ENCODE measurements around the gene MOV10L1. TPM values are rescaled to one million over a fixed set of nuclear protein-coding genes. Genes with fewer than 3 reads are reported as not detected.

The MOV10L1 gene
- polyA plus RNA-seq, 3 donors, result 0.58 to 1.3 (median 0.78) TPM

GRCh38 chr22:50190182-50190940 lies 100.6 kb downstream of the MOV10L1 start:
- DNase-seq (ENCODE audit: extremely low read depth in 1 of 11, low read depth in 9 of 11, low spot score in 4 of 11), result peak in 4 of 11 donors; percentile 43 to 67 (median 60)

GRCh38 chr22:50190941-50191741 lies 101.3 kb downstream of the MOV10L1 start:
- no peak for DNase-seq (ENCODE audit: extremely low read depth in 1 of 11, low read depth in 9 of 11, low spot score in 4 of 11)

- no peak for DNase-seq (ENCODE audit: extremely low read depth in 1 of 11, low read depth in 9 of 11, low spot score in 4 of 11)
These were observed 102.8 kb downstream of the MOV10L1 start for GRCh38 chr22:50192436-50193204.

- DNase-seq (ENCODE audit: extremely low read depth in 1 of 11, low read depth in 9 of 11, low spot score in 4 of 11), result no peak
These were observed 103.8 kb downstream of the MOV10L1 start for GRCh38 chr22:50193621-50194020.

- DNase-seq (ENCODE audit: extremely low read depth in 1 of 11, low read depth in 9 of 11, low spot score in 4 of 11), result no peak
These were observed 104.4 kb downstream of the MOV10L1 start for GRCh38 chr22:50194037-50194805.

GRCh38 chr22:50196256-50196655 lies 106.5 kb downstream of the MOV10L1 start:
- no peak for DNase-seq (ENCODE audit: extremely low read depth in 1 of 11, low read depth in 9 of 11, low spot score in 4 of 11)

GRCh38 chr22:50197000-50197800 lies 107.4 kb downstream of the MOV10L1 start:
- DNase-seq (ENCODE audit: extremely low read depth in 1 of 11, low read depth in 9 of 11, low spot score in 4 of 11), result no peak

GRCh38 chr22:50197856-50198623 lies 108.2 kb downstream of the MOV10L1 start:
- DNase-seq (ENCODE audit: extremely low read depth in 1 of 11, low read depth in 9 of 11, low spot score in 4 of 11), result no peak

GRCh38 chr22:50198624-50199017 lies 108.8 kb downstream of the MOV10L1 start:
- DNase-seq (ENCODE audit: extremely low read depth in 1 of 11, low read depth in 9 of 11, low spot score in 4 of 11), result no peak

GRCh38 chr22:50199251-50199721 lies 109.5 kb downstream of the MOV10L1 start:
- no peak for DNase-seq (ENCODE audit: extremely low read depth in 1 of 11, low read depth in 9 of 11, low spot score in 4 of 11)

GRCh38 chr22:50199829-50200460 lies 110.1 kb downstream of the MOV10L1 start:
- DNase-seq (ENCODE audit: extremely low read depth in 1 of 11, low read depth in 9 of 11, low spot score in 4 of 11), result no peak

GRCh38 chr22:50200461-50201190 lies 110.8 kb downstream of the MOV10L1 start, which contains the start of gene SELENOO:
Gene SELENOO, plus strand, starts transcription at chr22:50201011. Its CDS starts 26 bp downstream, at chr22:50201037.
- peak in 9 of 11 donors; percentile 64 to 89 (median 84) for DNase-seq (ENCODE audit: extremely low read depth in 1 of 11, low read depth in 9 of 11, low spot score in 4 of 11)

GRCh38 chr22:50201191-50202129 lies 111.7 kb downstream of the MOV10L1 start:
- DNase-seq (ENCODE audit: extremely low read depth in 1 of 11, low read depth in 9 of 11, low spot score in 4 of 11), result no peak

- DNase-seq (ENCODE audit: extremely low read depth in 1 of 11, low read depth in 9 of 11, low spot score in 4 of 11), result no peak
These were observed 112.4 kb downstream of the MOV10L1 start for GRCh38 chr22:50202130-50202666.

GRCh38 chr22:50203288-50203687 lies 113.5 kb downstream of the MOV10L1 start:
- no peak for DNase-seq (ENCODE audit: extremely low read depth in 1 of 11, low read depth in 9 of 11, low spot score in 4 of 11)
